GM23248 (cell line): ENCODE data around the gene IER3IP1. TPM values are rescaled to one million over a fixed set of nuclear protein-coding genes. Genes with fewer than 3 reads are reported as not detected.

ENCODE experiments used
- DNase-seq: peaks from one replicate; pipeline ENCODE4 v3.0.0-alpha.2; 2015
- H2AFZ ChIP-seq: fragments of 200-600 bp; sonication (generic); 2 replicates; pipeline ENCODE4 v1.6.1; 2016; ENCODE audit warnings: antibody characterized with exemption
- H3F3A ChIP-seq: fragments of 200-600 bp; sonication (generic); 2 replicates; pipeline ENCODE4 v1.6.1; 2016; ENCODE audit warnings: mild to moderate bottlenecking, antibody characterized with exemption, mixed run types; ENCODE audit not compliant: insufficient read depth
- H3K27ac ChIP-seq: fragments of 200-600 bp; sonication (generic); 2 replicates; pipeline ENCODE4 v1.5.1; 2016; ENCODE audit warnings: mild to moderate bottlenecking
- H3K27me3 ChIP-seq: fragments of 200-600 bp; sonication (generic); replicated peaks from 2 replicates; pipeline ENCODE4 v1.6.1; 2016; ENCODE audit warnings: mild to moderate bottlenecking; ENCODE audit not compliant: insufficient read depth
- H3K36me3 ChIP-seq: fragments of 200-600 bp; sonication (generic); 2 replicates; pipeline ENCODE4 v1.6.1; 2016; ENCODE audit warnings: low read depth, mild to moderate bottlenecking
- H3K4me1 ChIP-seq: fragments of 200-600 bp; sonication (generic); 2 replicates; pipeline ENCODE4 v1.6.1; 2016; ENCODE audit warnings: mild to moderate bottlenecking; ENCODE audit not compliant: insufficient read depth
- H3K4me2 ChIP-seq: fragments of 200-600 bp; sonication (generic); one replicate; pipeline ENCODE4 v1.6.1; 2016; ENCODE audit warnings: mild to moderate bottlenecking; ENCODE audit not compliant: unreplicated experiment
- H3K4me3 ChIP-seq: fragments of 200-600 bp; sonication (generic); 2 replicates; pipeline ENCODE4 v1.5.1; 2016; ENCODE audit warnings: mild to moderate bottlenecking
- H3K79me2 ChIP-seq: fragments of 200-600 bp; sonication (generic); 2 replicates; pipeline ENCODE4 v1.6.1; 2016; ENCODE audit warnings: mild to moderate bottlenecking; ENCODE audit not compliant: insufficient read depth
- H3K9ac ChIP-seq: fragments of 200-600 bp; sonication (generic); 2 replicates; pipeline ENCODE4 v1.6.1; 2016; ENCODE audit warnings: mild to moderate bottlenecking
- H3K9me2 ChIP-seq: fragments of 200-600 bp; sonication (generic); 2 replicates; pipeline ENCODE4 v1.6.1; 2016; ENCODE audit warnings: mixed run types, mild to moderate bottlenecking, moderate library complexity; ENCODE audit not compliant: insufficient read depth
- H3K9me3 ChIP-seq: fragments of 200-600 bp; sonication (generic); one replicate; pipeline ENCODE4 v1.6.1; 2017; ENCODE audit warnings: low read depth
- H4K20me1 ChIP-seq: fragments of 200-600 bp; sonication (generic); 2 replicates; pipeline ENCODE4 v1.6.0; 2016; ENCODE audit not compliant: insufficient read depth
- EZH2 ChIP-seq: fragments of 200-600 bp; sonication (generic); IDR thresholded peaks from 2 replicates; pipeline ENCODE4 v1.6.1; 2018; ENCODE audit warnings: antibody characterized with exemption, mild to moderate bottlenecking; ENCODE audit not compliant: insufficient read depth, poor library complexity, severe bottlenecking
- EZH2phosphoT487 ChIP-seq: fragments of 200-600 bp; sonication (generic); IDR thresholded peaks from 2 replicates; pipeline ENCODE4 v1.6.1; 2018; ENCODE audit warnings: antibody characterized with exemption, moderate library complexity, mild to moderate bottlenecking, low read depth; ENCODE audit not compliant: insufficient read depth
- WGBS, 2 experiments: methylation state at CpG; one replicate each; pipeline ENCODE4 v1.1.6; 2015 to 2017; ENCODE audit warnings: low lambda C conversion rate in 2 of 2, low coverage in 1 of 2; ENCODE audit errors: missing lambda C conversion rate in 2 of 2; 5-methylcytosine and 5-hydroxymethylcytosine counted together
- in situ Hi-C: fragments of 300-500 bp; cut with MboI; formaldehyde crosslinking; loops from 2 replicates; pipeline ENCODE4 v1.15.0; 2020
- polyA plus RNA-seq: library from polyadenylated mRNA; unstranded; fragments of >200 nt; fragmentation: Nextera tagmentation; extraction: Ambion mirVana; gene quantifications from 2 replicates; pipeline ENCODE4 v1.2.1, GENCODE V29; 2016
- total RNA-seq: library from RNA; depleted of rRNA; stranded (reverse); fragments of >200 nt; shearing (Covaris generic); gene quantifications from 2 replicates; pipeline ENCODE4 v1.2.3, GENCODE V29; 2014; rRNA removed

The IER3IP1 gene, protein sequence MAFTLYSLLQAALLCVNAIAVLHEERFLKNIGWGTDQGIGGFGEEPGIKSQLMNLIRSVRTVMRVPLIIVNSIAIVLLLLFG
- total RNA-seq (26.3 and 28.3 TPM in 2 replicates), polyA plus RNA-seq (39.8 and 40.9 TPM in 2 replicates)

DNA sequence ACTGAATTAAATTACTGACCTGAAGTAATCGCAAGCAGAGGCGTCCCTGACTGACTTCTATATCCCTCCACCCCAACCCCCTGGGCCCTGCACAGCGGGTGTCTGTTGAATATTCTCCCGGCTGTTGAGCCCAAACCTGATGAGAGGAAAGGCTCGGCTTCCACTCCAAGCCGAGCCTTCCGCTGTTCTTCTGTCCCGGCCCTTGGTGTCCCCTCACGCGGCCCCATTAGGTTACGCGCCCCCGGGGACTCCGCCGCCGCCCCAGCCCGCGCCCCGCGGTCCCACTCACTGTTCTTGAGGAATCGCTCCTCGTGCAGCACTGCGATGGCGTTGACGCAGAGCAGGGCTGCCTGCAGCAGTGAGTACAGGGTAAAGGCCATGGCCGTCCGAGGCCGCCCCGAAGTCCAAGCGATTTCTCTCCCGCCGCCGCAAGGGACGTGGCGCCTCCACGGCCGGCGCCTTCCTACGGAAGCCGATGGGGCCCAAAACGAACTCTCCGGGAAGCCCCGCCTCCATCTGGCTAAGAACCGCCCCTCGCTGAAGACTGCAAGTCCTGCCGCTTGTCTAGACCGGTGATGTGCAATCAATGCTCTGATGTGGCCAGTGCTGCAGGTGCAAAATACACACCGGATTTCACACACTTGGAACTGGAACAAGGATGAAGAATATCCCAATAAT is at the start of gene IER3IP1:
Gene IER3IP1 (minus strand): TSS at position 467 of the 678 bp plus-strand sequence. CDS start 87 bp downstream, at position 380.
- Histone ChIP-seq H4K20me1 (0 out of 2 replicates have a peak, but pooled peaks cover 3% of the 10 kb centered on the region), H3K27ac (peak within 1 kb of the TSS; percentile 98), H3K9me3 (no peaks in the 10 kb centered on the region), H3K4me1 (0 out of 2 replicates have a peak, but pooled peaks cover 12% of the 10 kb centered on the region), H3F3A (no peaks in the 10 kb centered on the region), H3K79me2 (peaks cover 50% of the 10 kb centered on the region), H3K27me3 (no peaks in the 10 kb centered on the region), H3K9ac (peak within 1 kb of the TSS; percentile 100), H3K36me3 (0 out of 2 replicates have a peak, but pooled peaks cover 6% of the 10 kb centered on the region), H3K4me2 (peak within 1 kb of the TSS; percentile 94), H3K9me2 (no peaks in the 10 kb centered on the region), H3K4me3 (peak within 1 kb of the TSS; percentile 98), H2AFZ (peak within 1 kb of the TSS; percentile 87)
- 1 to 2% methylated on average over 44 to 48 of the region's 48 CpGs for WGBS, 2 experiments
- in situ Hi-C loops: no loop called here
- peak; percentile 97 for DNase-seq
- TF ChIP-seq EZH2phosphoT487: no peak
- TF ChIP-seq EZH2: no peak

DNA sequence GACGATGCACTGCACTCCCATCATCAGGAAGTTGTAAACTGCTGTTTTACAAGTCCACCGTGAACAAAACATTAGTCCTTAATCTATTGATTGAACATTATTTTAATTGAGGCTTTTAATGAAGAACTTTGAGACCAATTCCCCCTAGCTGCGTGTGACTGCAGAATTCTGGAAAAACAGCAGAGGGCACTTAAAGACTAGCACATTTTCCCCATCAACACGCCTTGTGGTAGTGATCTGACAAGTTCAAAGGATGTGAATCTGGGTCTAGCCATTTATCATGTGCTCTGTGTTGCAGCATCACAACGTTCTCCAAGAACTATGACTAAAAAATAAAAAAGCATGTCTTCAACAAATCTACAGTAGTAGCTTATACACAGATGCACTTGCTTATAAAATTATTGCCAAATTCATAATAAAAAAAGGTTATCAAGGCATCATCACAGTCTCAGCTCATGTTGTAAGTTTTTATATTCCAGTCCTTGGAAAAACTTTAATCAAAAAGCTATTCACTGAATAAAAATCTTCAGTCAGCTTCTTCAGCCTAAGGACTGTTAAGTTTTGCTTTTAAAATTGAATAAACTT is 39.5 kb upstream of the IER3IP1 start:
- WGBS, 2 experiments: 2 to 3% methylated on average over 5 of the region's 5 CpGs
- DNase-seq: peak; percentile 72
- Histone ChIP-seq H3K9me3 (no peaks in the 10 kb centered on the region), H3K79me2 (no peaks in the 10 kb centered on the region), H3K36me3 (no peaks in the 10 kb centered on the region), H3K27ac (no peak overlapping the region), H3K27me3 (peaks cover 56% of the 10 kb centered on the region), H3K4me2 (no peak overlapping the region), H3K9ac (no peak overlapping the region), H3K4me1 (no peaks in the 10 kb centered on the region), H3K9me2 (no peaks in the 10 kb centered on the region), H2AFZ (no peak overlapping the region), H4K20me1 (no peaks in the 10 kb centered on the region), H3K4me3 (no peak overlapping the region), H3F3A (no peaks in the 10 kb centered on the region)
- in situ Hi-C loops: loop anchor here (10.0 to 25.0 kb wide), 2 partner anchors 529 to 797 kb away; no protein-coding TSS in a partner anchor
- no peak for TF ChIP-seq EZH2phosphoT487
- TF ChIP-seq EZH2: no peak

DNA sequence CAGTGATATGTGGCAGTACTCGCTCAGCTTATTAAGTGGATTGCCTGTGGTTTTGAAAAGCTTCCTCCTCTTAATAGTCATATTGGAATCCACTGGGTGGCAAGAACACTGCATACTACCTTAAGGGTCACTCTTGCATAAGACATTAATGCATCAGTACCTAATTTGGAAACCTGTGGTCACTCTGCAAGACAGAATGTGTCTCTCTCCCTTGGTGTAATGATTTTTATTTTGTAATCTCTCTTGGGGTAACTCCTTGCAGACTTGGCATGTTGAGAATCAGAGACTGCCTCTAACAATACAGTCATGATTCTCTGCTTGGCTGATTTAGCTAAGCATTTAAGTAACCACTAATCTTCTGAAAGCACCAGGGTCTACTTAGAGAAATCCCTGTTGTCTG is 33.0 kb upstream of the IER3IP1 start:
- H3K9me2 ChIP-seq: no peaks in the 10 kb centered on the region
- H3K27ac ChIP-seq: no peak overlapping the region
- no peaks in the 10 kb centered on the region for H3K79me2 ChIP-seq
- H3K4me2 ChIP-seq: no peak overlapping the region
- H3K9me3 ChIP-seq: no peaks in the 10 kb centered on the region
- no peaks in the 10 kb centered on the region for H4K20me1 ChIP-seq
- no peak overlapping the region for H2AFZ ChIP-seq
- H3K4me1 ChIP-seq: 0 out of 2 replicates have a peak, but pooled peaks cover 4% of the 10 kb centered on the region
- WGBS, 2 experiments: 67 to 88% methylated on average over 1 of the region's 1 CpG
- H3K27me3 ChIP-seq: peaks cover 38% of the 10 kb centered on the region
- no peaks in the 10 kb centered on the region for H3K36me3 ChIP-seq
- no peaks in the 10 kb centered on the region for H3F3A ChIP-seq
- TF ChIP-seq EZH2: no peak
- TF ChIP-seq EZH2phosphoT487: no peak
- peak; percentile 24 for DNase-seq
- H3K4me3 ChIP-seq: no peak overlapping the region
- in situ Hi-C loops: loop anchor here (25.0 kb wide), 1 partner anchor 803 kb away; no protein-coding TSS in a partner anchor
- H3K9ac ChIP-seq: no peak overlapping the region

DNA sequence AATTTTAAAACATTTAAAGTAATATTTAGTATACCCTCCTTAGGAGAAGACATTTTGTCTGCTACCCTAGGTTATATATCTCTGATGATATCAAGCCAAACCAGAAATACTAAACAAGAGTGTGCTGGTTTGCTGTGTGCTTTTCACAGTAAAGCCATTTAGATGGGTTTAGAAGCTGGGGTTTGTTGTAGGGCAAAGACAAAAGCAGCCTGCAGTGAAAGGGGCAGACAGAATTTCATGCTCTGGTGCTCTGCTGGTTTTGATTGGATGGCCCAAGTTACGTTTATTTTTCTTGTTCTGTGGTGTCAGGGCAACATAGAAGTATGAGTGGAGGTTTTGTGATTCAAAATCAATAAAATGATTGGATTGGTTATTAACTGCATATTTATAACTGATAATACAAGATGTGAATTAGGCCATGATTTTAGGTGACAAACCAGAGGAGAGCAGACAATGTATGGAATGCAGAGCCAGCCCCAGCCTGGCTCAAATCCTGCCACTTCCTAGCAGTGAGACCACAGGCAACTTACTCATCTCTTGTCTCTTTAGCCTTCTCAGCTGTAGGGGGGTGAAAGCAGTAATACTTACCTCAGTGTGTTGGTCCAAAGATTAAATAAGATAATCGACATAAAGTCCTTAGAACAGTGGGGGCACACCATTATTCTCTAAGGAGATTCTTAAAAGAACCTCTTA is 30.9 kb upstream of the IER3IP1 start:
- Histone ChIP-seq H3K27ac (no peak overlapping the region), H3K9me3 (no peaks in the 10 kb centered on the region), H3K4me3 (no peak overlapping the region), H4K20me1 (no peaks in the 10 kb centered on the region), H3F3A (no peaks in the 10 kb centered on the region), H3K36me3 (no peaks in the 10 kb centered on the region), H3K9ac (no peak overlapping the region), H3K27me3 (peaks cover 26% of the 10 kb centered on the region), H2AFZ (no peak overlapping the region), H3K4me2 (no peak overlapping the region), H3K4me1 (0 out of 2 replicates have a peak, but pooled peaks cover 4% of the 10 kb centered on the region), H3K9me2 (no peaks in the 10 kb centered on the region), H3K79me2 (no peaks in the 10 kb centered on the region)
- TF ChIP-seq EZH2: no peak
- TF ChIP-seq EZH2phosphoT487: no peak
- peak; percentile 28 for DNase-seq
- 11 to 15% methylated on average over 2 of the region's 2 CpGs for WGBS, 2 experiments
- in situ Hi-C loops: loop anchor here (25.0 kb wide), 1 partner anchor 805 kb away; no protein-coding TSS in a partner anchor
